Ascending aorta (tissue), 2 donors: Measurements from ENCODE around the gene CDNF. TPM values are rescaled to one million over a fixed set of nuclear protein-coding genes. Genes with fewer than 3 reads are reported as not detected.
A peak's percentile ranks its signal among the peaks of the same experiment; 100 is the strongest.
"Not testable (repeated sequence)": the region's sequence is repeated elsewhere in the genome, so short reads cannot be mapped to it uniquely, and the experiment has no call there.

Experiments used
- DNase-seq, 2 donors: peaks; one replicate each; pipeline ENCODE4 v3.0.0-alpha.2; 2019; ENCODE audit warnings: low spot score in 2 of 2
- H3K27ac ChIP-seq, 2 donors: fragments of 200-600 bp; sonication (generic); one replicate each; pipeline ENCODE4 v1.5.1; 2016 to 2017; ENCODE audit warnings: mild to moderate bottlenecking in 1 of 2
- H3K27me3 ChIP-seq: fragments of 200-600 bp; sonication (generic); one replicate; pipeline ENCODE4 v1.5.1; 2017
- H3K36me3 ChIP-seq, 2 donors: fragments of 200-600 bp; sonication (generic); one replicate each; pipeline ENCODE4 v1.5.1; 2016
- H3K4me1 ChIP-seq, 2 donors: fragments of 200-600 bp; sonication (generic); one replicate each; pipeline ENCODE4 v1.5.1; 2016 to 2017; ENCODE audit warnings: mild to moderate bottlenecking in 1 of 2
- H3K4me3 ChIP-seq, 2 donors: fragments of 200-600 bp; sonication (generic); one replicate each; pipeline ENCODE4 v1.5.1; 2016 to 2017; ENCODE audit warnings: mild to moderate bottlenecking in 1 of 2
- H3K9me3 ChIP-seq, 2 donors: fragments of 200-600 bp; sonication (generic); one replicate each; pipeline ENCODE4 v1.5.1; 2016
- CTCF ChIP-seq, 3 experiments: fragments of 200-600 bp in 2 of 3; fragments of 450-650 bp in 1 of 3; sonication (generic) in 2 of 3; IDR thresholded peaks; one replicate each; pipeline ENCODE4 v1.5.1; 2016 to 2019; ENCODE audit warnings: antibody characterized with exemption in 3 of 3, mild to moderate bottlenecking in 1 of 3, moderate library complexity in 1 of 3
- intact Hi-C: fragments of 100-400 bp; cut with DNase I; formaldehyde crosslinking; loops from one replicate; pipeline ENCODE4 v1.15.1; 2023
- total RNA-seq: library from RNA; depleted of rRNA; stranded (reverse); fragments of >200 nt; gene quantifications from one replicate; pipeline ENCODE4 v1.1.0, GENCODE V29; 2016

CDNF gene
- total RNA-seq, 1 donor from 2014 or later: not detected

- Histone ChIP-seq H3K4me3 (no peak overlapping the region), H3K9me3 (no peaks in the 10 kb centered on the region), H3K27me3 (no peaks in the 10 kb centered on the region), H3K36me3 (no peaks in the 10 kb centered on the region), H3K27ac (no peak overlapping the region), H3K4me1 (peaks cover 0 to 3% of the 10 kb centered on the region in 2 donors)
- no peak for DNase-seq
- TF ChIP-seq CTCF (IDR thresholded peaks at IDR 0.05): peak; percentile 37 to 55 (median 49)
- intact Hi-C loops: loop anchor here (1.0 to 5.0 kb wide), 3 partner anchors 71 to 324 kb away; no protein-coding TSS in a partner anchor
These were observed 14.7 kb downstream of the CDNF start for GRCh38 chr10:14822879-14823755.

DNA sequence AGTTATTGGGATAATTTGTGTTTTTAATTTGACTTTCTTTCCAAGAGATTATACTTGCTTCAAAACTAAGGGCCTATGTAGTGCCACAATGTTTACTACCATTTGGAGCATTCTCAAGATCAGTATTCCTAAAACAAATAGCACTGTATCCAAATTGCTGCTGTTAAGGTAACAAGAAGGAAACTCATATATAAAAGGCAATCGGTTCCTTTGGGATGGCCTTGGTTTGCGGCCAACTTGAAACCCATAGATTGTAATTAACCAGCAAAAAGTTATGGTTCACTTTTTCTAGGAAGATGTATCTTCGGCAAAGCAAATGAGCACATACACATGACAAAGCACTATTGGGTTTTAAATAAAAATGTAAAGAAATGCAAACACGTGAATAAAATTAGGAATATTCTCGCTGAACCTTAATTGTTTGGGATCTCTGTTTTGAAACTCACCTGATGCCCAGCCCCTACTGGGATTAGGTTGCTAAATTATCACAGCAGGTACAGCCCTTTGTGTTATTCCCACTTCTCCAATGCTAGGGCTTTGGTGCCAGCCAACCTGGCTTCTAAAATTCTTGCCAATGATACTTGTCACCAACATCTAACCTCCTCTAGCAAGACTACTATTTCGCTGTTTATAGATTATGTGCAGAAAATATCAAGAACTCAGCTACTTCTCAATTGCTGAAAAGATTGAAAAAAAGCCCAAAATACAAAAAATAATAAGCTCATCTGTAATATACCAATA, 16.0 kb downstream of the CDNF start:
- Histone ChIP-seq H3K36me3 (no peaks in the 10 kb centered on the region), H3K27ac (no peak overlapping the region), H3K27me3 (no peaks in the 10 kb centered on the region), H3K4me3 (no peak overlapping the region), H3K9me3 (no peaks in the 10 kb centered on the region), H3K4me1 (peaks cover 0 to 3% of the 10 kb centered on the region in 2 donors)
- DNase-seq: no peak
- intact Hi-C loops: loop anchor here (5.0 kb wide), 2 partner anchors 70 to 285 kb away; no protein-coding TSS in a partner anchor
- TF ChIP-seq CTCF (IDR thresholded peaks at IDR 0.05): no peak

GRCh38 chr10:14820775-14821154, 17.1 kb downstream of the CDNF start:
- intact Hi-C loops: loop anchor here (5.0 kb wide), 2 partner anchors 68 to 283 kb away; no protein-coding TSS in a partner anchor
- H3K27me3 ChIP-seq: no peaks in the 10 kb centered on the region
- DNase-seq: no peak

GRCh38 chr10:14820010-14820774, 17.6 kb downstream of the CDNF start:
- H3K27me3 ChIP-seq: no peaks in the 10 kb centered on the region

More at GRCh38 chr10:14820775-14821154, 17.1 kb downstream of the CDNF start:
- no peaks in the 10 kb centered on the region for H3K9me3 ChIP-seq
- no peaks in the 10 kb centered on the region for H3K36me3 ChIP-seq
- H3K4me1 ChIP-seq: peaks cover 0 to 3% of the 10 kb centered on the region in 2 donors
- TF ChIP-seq CTCF (IDR thresholded peaks at IDR 0.05): no peak
- no peak overlapping the region for H3K27ac ChIP-seq
- no peak overlapping the region for H3K4me3 ChIP-seq

GRCh38 chr10:14816717-14817116, 21.1 kb downstream of the CDNF start:
- H3K4me1 ChIP-seq, H3K9me3 ChIP-seq, H3K27me3 ChIP-seq, DNase-seq, H3K4me3 ChIP-seq, intact Hi-C loops, H3K27ac ChIP-seq, H3K36me3 ChIP-seq: not testable (repeated sequence)

More at GRCh38 chr10:14820010-14820774, 17.6 kb downstream of the CDNF start:
- TF ChIP-seq CTCF (IDR thresholded peaks at IDR 0.05): peak in 1 of 3 experiments; percentile 15
- Histone ChIP-seq H3K4me3 (no peak overlapping the region), H3K27ac (no peak overlapping the region), H3K9me3 (no peaks in the 10 kb centered on the region), H3K36me3 (no peaks in the 10 kb centered on the region), H3K4me1 (peaks cover 0 to 3% of the 10 kb centered on the region in 2 donors)
- no peak for DNase-seq
- intact Hi-C loops: loop anchor here (5.0 kb wide), 2 partner anchors 68 to 283 kb away; no protein-coding TSS in a partner anchor
